Measurements from ENCODE around the gene DCP1A. TPM values are rescaled to one million over a fixed set of nuclear protein-coding genes. Genes with fewer than 3 reads are reported as not detected.

Gene DCP1A
- total and polyA plus RNA-seq, 4 donors: 3.5 to 11.3 (median 8.2) TPM

DNA sequence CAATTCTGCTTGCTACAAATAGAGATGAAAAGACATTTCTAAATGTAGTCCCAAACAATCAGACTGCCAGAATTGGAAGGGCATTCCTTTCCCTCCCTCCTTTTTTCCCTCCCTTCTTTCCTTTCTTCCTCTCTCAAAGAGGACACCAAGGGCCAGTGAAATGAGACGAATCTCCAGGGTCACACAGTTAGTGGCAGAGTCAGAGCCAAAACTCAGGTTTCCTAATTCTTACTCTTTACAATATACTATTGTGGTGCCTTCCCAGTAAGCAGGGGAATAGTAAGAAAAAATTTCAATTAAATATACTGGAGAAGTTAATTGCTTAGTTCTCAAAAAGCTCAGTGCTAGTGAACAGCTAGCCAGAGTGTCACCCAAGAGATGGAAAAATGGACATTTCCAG, 33.0 kb upstream of the DCP1A start:
- H3K4me1 ChIP-seq (ENCODE audit: control insufficient read depth in 4 of 4, insufficient read depth in 4 of 4, low read length in 3 of 4): no peaks in the 10 kb centered on the region
- no peak overlapping the region for H3K27ac ChIP-seq (ENCODE audit: low read depth in 1 of 2, low read length in 2 of 2)
- 82% methylated on average over 1 of the region's 1 CpG for WGBS
- H3K9me3 ChIP-seq (ENCODE audit: control insufficient read depth in 4 of 4, low read length in 3 of 4): no peaks in the 10 kb centered on the region
- no peak overlapping the region for H3K4me3 ChIP-seq (ENCODE audit: low read depth in 1 of 3, low read length in 3 of 3)
- no peak for DNase-seq (ENCODE audit: low spot score)
- no peaks in the 10 kb centered on the region for H3K27me3 ChIP-seq (ENCODE audit: control insufficient read depth in 4 of 4, insufficient read depth in 4 of 4, low read length in 3 of 4)
- TF ChIP-seq FOXA1 (IDR thresholded peaks at IDR 0.05) (no peak), FOXA2 (IDR thresholded peaks at IDR 0.05) (no peak), HNF4A (conservative IDR thresholded peaks at IDR 0.05) (no peak), SP1 (IDR thresholded peaks at IDR 0.05) (no peak), TAF1 (conservative IDR thresholded peaks at IDR 0.05) (no peak), HNF4G (IDR thresholded peaks at IDR 0.05) (no peak), JUND (IDR thresholded peaks at IDR 0.05) (no peak), RAD21 (IDR thresholded peaks at IDR 0.05) (no peak)
- TF ChIP-seq, protein P1, sequence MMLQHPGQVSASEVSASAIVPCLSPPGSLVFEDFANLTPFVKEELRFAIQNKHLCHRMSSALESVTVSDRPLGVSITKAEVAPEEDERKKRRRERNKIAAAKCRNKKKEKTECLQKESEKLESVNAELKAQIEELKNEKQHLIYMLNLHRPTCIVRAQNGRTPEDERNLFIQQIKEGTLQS (IDR thresholded peaks at IDR 0.05): no peak
- TF ChIP-seq, protein P2, sequence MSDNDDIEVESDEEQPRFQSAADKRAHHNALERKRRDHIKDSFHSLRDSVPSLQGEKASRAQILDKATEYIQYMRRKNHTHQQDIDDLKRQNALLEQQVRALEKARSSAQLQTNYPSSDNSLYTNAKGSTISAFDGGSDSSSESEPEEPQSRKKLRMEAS (IDR thresholded peaks at IDR 0.05): no peak
- TF ChIP-seq, protein P3, sequence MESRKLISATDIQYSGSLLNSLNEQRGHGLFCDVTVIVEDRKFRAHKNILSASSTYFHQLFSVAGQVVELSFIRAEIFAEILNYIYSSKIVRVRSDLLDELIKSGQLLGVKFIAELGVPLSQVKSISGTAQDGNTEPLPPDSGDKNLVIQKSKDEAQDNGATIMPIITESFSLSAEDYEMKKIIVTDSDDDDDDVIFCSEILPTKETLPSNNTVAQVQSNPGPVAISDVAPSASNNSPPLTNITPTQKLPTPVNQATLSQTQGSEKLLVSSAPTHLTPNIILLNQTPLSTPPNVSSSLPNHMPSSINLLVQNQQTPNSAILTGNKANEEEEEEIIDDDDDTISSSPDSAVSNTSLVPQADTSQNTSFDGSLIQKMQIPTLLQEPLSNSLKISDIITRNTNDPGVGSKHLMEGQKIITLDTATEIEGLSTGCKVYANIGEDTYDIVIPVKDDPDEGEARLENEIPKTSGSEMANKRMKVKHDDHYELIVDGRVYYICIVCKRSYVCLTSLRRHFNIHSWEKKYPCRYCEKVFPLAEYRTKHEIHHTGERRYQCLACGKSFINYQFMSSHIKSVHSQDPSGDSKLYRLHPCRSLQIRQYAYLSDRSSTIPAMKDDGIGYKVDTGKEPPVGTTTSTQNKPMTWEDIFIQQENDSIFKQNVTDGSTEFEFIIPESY (IDR thresholded peaks at IDR 0.05): no peak
- TF ChIP-seq, protein P4, sequence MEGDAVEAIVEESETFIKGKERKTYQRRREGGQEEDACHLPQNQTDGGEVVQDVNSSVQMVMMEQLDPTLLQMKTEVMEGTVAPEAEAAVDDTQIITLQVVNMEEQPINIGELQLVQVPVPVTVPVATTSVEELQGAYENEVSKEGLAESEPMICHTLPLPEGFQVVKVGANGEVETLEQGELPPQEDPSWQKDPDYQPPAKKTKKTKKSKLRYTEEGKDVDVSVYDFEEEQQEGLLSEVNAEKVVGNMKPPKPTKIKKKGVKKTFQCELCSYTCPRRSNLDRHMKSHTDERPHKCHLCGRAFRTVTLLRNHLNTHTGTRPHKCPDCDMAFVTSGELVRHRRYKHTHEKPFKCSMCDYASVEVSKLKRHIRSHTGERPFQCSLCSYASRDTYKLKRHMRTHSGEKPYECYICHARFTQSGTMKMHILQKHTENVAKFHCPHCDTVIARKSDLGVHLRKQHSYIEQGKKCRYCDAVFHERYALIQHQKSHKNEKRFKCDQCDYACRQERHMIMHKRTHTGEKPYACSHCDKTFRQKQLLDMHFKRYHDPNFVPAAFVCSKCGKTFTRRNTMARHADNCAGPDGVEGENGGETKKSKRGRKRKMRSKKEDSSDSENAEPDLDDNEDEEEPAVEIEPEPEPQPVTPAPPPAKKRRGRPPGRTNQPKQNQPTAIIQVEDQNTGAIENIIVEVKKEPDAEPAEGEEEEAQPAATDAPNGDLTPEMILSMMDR (IDR thresholded peaks at IDR 0.05; ENCODE audit: low read depth, low read length, missing input control): no peak
- TF ChIP-seq, protein P5, sequence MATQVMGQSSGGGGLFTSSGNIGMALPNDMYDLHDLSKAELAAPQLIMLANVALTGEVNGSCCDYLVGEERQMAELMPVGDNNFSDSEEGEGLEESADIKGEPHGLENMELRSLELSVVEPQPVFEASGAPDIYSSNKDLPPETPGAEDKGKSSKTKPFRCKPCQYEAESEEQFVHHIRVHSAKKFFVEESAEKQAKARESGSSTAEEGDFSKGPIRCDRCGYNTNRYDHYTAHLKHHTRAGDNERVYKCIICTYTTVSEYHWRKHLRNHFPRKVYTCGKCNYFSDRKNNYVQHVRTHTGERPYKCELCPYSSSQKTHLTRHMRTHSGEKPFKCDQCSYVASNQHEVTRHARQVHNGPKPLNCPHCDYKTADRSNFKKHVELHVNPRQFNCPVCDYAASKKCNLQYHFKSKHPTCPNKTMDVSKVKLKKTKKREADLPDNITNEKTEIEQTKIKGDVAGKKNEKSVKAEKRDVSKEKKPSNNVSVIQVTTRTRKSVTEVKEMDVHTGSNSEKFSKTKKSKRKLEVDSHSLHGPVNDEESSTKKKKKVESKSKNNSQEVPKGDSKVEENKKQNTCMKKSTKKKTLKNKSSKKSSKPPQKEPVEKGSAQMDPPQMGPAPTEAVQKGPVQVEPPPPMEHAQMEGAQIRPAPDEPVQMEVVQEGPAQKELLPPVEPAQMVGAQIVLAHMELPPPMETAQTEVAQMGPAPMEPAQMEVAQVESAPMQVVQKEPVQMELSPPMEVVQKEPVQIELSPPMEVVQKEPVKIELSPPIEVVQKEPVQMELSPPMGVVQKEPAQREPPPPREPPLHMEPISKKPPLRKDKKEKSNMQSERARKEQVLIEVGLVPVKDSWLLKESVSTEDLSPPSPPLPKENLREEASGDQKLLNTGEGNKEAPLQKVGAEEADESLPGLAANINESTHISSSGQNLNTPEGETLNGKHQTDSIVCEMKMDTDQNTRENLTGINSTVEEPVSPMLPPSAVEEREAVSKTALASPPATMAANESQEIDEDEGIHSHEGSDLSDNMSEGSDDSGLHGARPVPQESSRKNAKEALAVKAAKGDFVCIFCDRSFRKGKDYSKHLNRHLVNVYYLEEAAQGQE (IDR thresholded peaks at IDR 0.05): no peak
- H3K9ac ChIP-seq (ENCODE audit: low read depth in 1 of 2, low read length in 2 of 2): no peak overlapping the region
- no peaks in the 10 kb centered on the region for H3K36me3 ChIP-seq (ENCODE audit: control insufficient read depth in 4 of 4, insufficient read depth in 3 of 4, low read depth in 1 of 4, low read length in 3 of 4)

DNA sequence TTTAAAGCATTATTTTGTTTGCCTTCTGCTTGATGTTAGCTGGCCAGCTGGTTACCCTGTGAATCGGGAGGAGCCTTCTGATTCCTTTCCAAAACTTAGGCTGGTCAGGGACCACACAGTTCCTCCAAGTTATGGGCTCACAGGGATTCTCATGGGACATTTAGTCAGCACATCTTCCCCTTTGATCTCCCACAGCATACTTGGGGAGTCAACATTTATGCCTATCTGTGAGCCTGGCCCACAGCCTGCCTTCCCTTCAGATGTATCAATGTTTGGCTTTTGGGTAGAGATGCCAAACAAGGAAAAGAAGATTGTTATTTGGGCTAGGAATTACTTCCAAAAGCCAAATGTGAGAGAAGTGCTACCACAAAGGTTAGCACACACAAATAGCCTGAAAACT, 32.6 kb upstream of the DCP1A start:
- TF ChIP-seq, protein P5 (IDR thresholded peaks at IDR 0.05): no peak
- TF ChIP-seq HNF4A (conservative IDR thresholded peaks at IDR 0.05): no peak
- no peaks in the 10 kb centered on the region for H3K36me3 ChIP-seq (ENCODE audit: control insufficient read depth in 4 of 4, insufficient read depth in 3 of 4, low read depth in 1 of 4, low read length in 3 of 4)
- no peaks in the 10 kb centered on the region for H3K27me3 ChIP-seq (ENCODE audit: control insufficient read depth in 4 of 4, insufficient read depth in 4 of 4, low read length in 3 of 4)
- H3K9me3 ChIP-seq (ENCODE audit: control insufficient read depth in 4 of 4, low read length in 3 of 4): no peaks in the 10 kb centered on the region
- H3K9ac ChIP-seq (ENCODE audit: low read depth in 1 of 2, low read length in 2 of 2): no peak overlapping the region
- no peak for DNase-seq (ENCODE audit: low spot score)
- no peak overlapping the region for H3K4me3 ChIP-seq (ENCODE audit: low read depth in 1 of 3, low read length in 3 of 3)
- no peaks in the 10 kb centered on the region for H3K4me1 ChIP-seq (ENCODE audit: control insufficient read depth in 4 of 4, insufficient read depth in 4 of 4, low read length in 3 of 4)
- WGBS: 88% methylated on average over 1 of the region's 1 CpG
- H3K27ac ChIP-seq (ENCODE audit: low read depth in 1 of 2, low read length in 2 of 2): no peak overlapping the region

Measured in liver (tissue), 9 donors.